Neural cell (in vitro differentiated cells): ENCODE results near the gene LAMA5. TPM values are rescaled to one million over a fixed set of nuclear protein-coding genes. Genes with fewer than 3 reads are reported as not detected.

Experiments
- H2AFZ ChIP-seq: fragments of 200-600, 300-800 bp; sonication (generic), shearing (Covaris generic); 2 replicates; pipeline ENCODE4 v1.6.0; 2014; ENCODE audit warnings: low read depth, mild to moderate bottlenecking, antibody characterized with exemption, low read length, moderate library complexity
- H3F3A ChIP-seq: fragments of 200-600 bp; shearing (Covaris generic); 2 replicates; pipeline ENCODE4 v1.6.1; 2016; ENCODE audit warnings: mild to moderate bottlenecking, moderate library complexity, mixed read lengths, antibody characterized with exemption, low read length; ENCODE audit not compliant: insufficient read depth, poor library complexity, severe bottlenecking
- H3K27ac ChIP-seq: fragments of 200-600, 300-800 bp; sonication (generic), shearing (Covaris generic); 2 replicates; pipeline ENCODE4 v1.5.1; 2014; ENCODE audit warnings: mild to moderate bottlenecking, low read length, moderate library complexity
- H3K27me3 ChIP-seq: fragments of 300-800, 200-600 bp; sonication (generic), shearing (Covaris generic); 2 replicates; pipeline ENCODE4 v1.6.0; 2014; ENCODE audit warnings: mild to moderate bottlenecking, low read depth, low read length, moderate library complexity; ENCODE audit not compliant: insufficient read depth
- H3K36me3 ChIP-seq: fragments of 300-800, 200-600 bp; sonication (generic), shearing (Covaris generic); 2 replicates; pipeline ENCODE4 v1.5.1; 2014; ENCODE audit warnings: mild to moderate bottlenecking, antibody characterized with exemption, low read length, moderate library complexity; ENCODE audit not compliant: insufficient read depth
- H3K4me2 ChIP-seq: fragments of 300-800, 200-600 bp; sonication (generic), shearing (Covaris generic); 2 replicates; pipeline ENCODE4 v1.6.0; 2014; ENCODE audit warnings: mild to moderate bottlenecking, low read length
- H3K4me3 ChIP-seq: fragments of 300-800, 200-600 bp; sonication (generic), shearing (Covaris generic); 2 replicates; pipeline ENCODE4 v1.5.1; 2014; ENCODE audit warnings: mild to moderate bottlenecking, low read length, moderate library complexity
- H3K79me2 ChIP-seq: fragments of 200-600 bp; shearing (Covaris generic); replicated peaks from 2 replicates; pipeline ENCODE4 v1.6.0; 2014; ENCODE audit warnings: mild to moderate bottlenecking, low read length, moderate library complexity; ENCODE audit not compliant: insufficient read depth
- H3K9ac ChIP-seq: fragments of 300-800, 200-600 bp; sonication (generic), shearing (Covaris generic); 2 replicates; pipeline ENCODE4 v1.6.1; 2016; ENCODE audit warnings: mild to moderate bottlenecking, low read length, mixed read lengths
- H3K9me2 ChIP-seq: fragments of 200-600 bp; shearing (Covaris generic); 2 replicates; pipeline ENCODE4 v1.6.1; 2016; ENCODE audit warnings: mild to moderate bottlenecking, low read length, mixed read lengths; ENCODE audit not compliant: insufficient read depth
- H3K9me3 ChIP-seq: fragments of 200-600, 300-800 bp; sonication (generic), shearing (Covaris generic); 2 replicates; pipeline ENCODE4 v1.6.1; 2016; ENCODE audit warnings: mild to moderate bottlenecking, mixed run types, low read length, moderate library complexity, mixed read lengths
- H4K20me1 ChIP-seq: fragments of 200-600 bp; shearing (Covaris generic); 2 replicates; pipeline ENCODE4 v1.6.1; 2016; ENCODE audit warnings: mild to moderate bottlenecking, mixed run types; ENCODE audit not compliant: insufficient read depth
- EP300 ChIP-seq: fragments of 450-650 bp; conservative IDR thresholded peaks from 2 replicates; pipeline ENCODE4 v1.6.1; 2014; ENCODE audit warnings: antibody characterized with exemption, mild to moderate bottlenecking, moderate library complexity; ENCODE audit not compliant: poor library complexity, severe bottlenecking
- EZH2 ChIP-seq: fragments of 200-600, 300-800 bp; shearing (Covaris generic), sonication (generic); IDR thresholded peaks from 2 replicates; pipeline ENCODE4 v1.6.1; 2014; ENCODE audit warnings: antibody characterized with exemption, low read length, borderline replicate concordance, mild to moderate bottlenecking; ENCODE audit not compliant: insufficient read depth, poor library complexity, severe bottlenecking
- MXI1 ChIP-seq: fragments of 450-650 bp; conservative IDR thresholded peaks from 2 replicates; pipeline ENCODE4 v1.6.1; 2014; ENCODE audit warnings: antibody characterized with exemption, mild to moderate bottlenecking; ENCODE audit not compliant: poor library complexity, severe bottlenecking
- POLR2AphosphoS5 ChIP-seq: IDR thresholded peaks from 2 replicates; pipeline ENCODE4 v1.6.1; 2012
- RAD21 ChIP-seq: fragments of 450-650 bp; conservative IDR thresholded peaks from 2 replicates; pipeline ENCODE4 v1.6.1; 2014; ENCODE audit warnings: antibody characterized with exemption, mild to moderate bottlenecking, moderate library complexity
- SMC3 ChIP-seq: fragments of 450-650 bp; conservative IDR thresholded peaks from 2 replicates; pipeline ENCODE4 v1.6.1; 2014; ENCODE audit warnings: antibody characterized with exemption, mild to moderate bottlenecking, moderate library complexity; ENCODE audit not compliant: poor library complexity
- TAF1 ChIP-seq: IDR thresholded peaks from 2 replicates; pipeline ENCODE4 v1.6.1; 2012; ENCODE audit warnings: low read depth
- polyA plus RNA-seq: library from polyadenylated mRNA; depleted of rRNA; stranded (reverse); fragments of >200 nt; gene quantifications from 2 replicates; pipeline ENCODE4 v1.2.3, GENCODE V29; 2014
- TF ChIP-seq, protein P1 (sequence below): IDR thresholded peaks from 2 replicates; pipeline ENCODE4 v1.6.1; 2012; ENCODE audit warnings: borderline replicate concordance

The LAMA5 gene
- polyA plus RNA-seq, 1 donor from 2014 or later: 27.2 TPM

DNA sequence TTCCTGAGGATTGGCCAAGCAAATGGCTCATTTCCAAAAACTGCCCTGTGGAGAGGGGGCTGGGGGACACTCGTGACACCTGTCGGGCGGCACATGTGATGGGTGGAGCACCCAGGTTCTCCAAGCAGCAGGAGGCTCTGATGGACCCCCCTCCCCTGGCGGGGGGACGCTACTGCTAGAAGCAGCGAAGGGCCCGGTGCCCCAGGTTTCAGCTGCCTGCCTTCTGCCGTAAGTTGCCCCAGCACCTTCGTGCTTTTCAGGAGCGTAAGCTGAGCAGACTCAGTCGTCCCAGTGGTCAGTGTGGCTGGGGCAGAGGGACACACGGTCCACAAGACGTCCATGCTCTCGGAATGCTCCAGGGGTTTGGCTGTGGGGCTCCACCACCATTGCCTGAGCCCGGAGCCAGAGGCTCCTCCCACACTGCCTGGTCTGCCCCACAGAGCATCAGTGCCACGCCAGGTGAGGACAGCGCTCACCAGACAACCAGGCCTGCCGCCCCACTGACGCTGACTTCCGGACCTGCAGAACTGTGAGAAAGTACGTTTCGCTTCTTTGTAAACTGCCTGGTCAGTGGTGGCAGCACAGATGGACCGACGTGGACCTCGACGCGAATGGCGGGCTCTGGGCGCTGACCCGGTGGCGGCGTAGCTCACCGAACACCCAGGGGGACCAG is 68.4 kb downstream of the LAMA5 start:
- Histone ChIP-seq H3K9me2 (no peaks in the 10 kb centered on the region), H3K36me3 (no peaks in the 10 kb centered on the region), H3K9me3 (no peaks in the 10 kb centered on the region), H3K79me2 (peaks cover 5% of the 10 kb centered on the region), H4K20me1 (no peaks in the 10 kb centered on the region), H3K4me2 (no peak overlapping the region), H3F3A (no peaks in the 10 kb centered on the region), H3K4me3 (no peak overlapping the region), H2AFZ (no peak overlapping the region), H3K9ac (no peak overlapping the region), H3K27ac (no peak overlapping the region), H3K27me3 (no peaks in the 10 kb centered on the region)
- TF ChIP-seq TAF1 (no peak), POLR2AphosphoS5 (no peak), EZH2 (no peak), EP300 (no peak), MXI1 (no peak), RAD21 (no peak), SMC3 (no peak)
- TF ChIP-seq, protein P1, sequence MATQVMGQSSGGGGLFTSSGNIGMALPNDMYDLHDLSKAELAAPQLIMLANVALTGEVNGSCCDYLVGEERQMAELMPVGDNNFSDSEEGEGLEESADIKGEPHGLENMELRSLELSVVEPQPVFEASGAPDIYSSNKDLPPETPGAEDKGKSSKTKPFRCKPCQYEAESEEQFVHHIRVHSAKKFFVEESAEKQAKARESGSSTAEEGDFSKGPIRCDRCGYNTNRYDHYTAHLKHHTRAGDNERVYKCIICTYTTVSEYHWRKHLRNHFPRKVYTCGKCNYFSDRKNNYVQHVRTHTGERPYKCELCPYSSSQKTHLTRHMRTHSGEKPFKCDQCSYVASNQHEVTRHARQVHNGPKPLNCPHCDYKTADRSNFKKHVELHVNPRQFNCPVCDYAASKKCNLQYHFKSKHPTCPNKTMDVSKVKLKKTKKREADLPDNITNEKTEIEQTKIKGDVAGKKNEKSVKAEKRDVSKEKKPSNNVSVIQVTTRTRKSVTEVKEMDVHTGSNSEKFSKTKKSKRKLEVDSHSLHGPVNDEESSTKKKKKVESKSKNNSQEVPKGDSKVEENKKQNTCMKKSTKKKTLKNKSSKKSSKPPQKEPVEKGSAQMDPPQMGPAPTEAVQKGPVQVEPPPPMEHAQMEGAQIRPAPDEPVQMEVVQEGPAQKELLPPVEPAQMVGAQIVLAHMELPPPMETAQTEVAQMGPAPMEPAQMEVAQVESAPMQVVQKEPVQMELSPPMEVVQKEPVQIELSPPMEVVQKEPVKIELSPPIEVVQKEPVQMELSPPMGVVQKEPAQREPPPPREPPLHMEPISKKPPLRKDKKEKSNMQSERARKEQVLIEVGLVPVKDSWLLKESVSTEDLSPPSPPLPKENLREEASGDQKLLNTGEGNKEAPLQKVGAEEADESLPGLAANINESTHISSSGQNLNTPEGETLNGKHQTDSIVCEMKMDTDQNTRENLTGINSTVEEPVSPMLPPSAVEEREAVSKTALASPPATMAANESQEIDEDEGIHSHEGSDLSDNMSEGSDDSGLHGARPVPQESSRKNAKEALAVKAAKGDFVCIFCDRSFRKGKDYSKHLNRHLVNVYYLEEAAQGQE: no peak

DNA sequence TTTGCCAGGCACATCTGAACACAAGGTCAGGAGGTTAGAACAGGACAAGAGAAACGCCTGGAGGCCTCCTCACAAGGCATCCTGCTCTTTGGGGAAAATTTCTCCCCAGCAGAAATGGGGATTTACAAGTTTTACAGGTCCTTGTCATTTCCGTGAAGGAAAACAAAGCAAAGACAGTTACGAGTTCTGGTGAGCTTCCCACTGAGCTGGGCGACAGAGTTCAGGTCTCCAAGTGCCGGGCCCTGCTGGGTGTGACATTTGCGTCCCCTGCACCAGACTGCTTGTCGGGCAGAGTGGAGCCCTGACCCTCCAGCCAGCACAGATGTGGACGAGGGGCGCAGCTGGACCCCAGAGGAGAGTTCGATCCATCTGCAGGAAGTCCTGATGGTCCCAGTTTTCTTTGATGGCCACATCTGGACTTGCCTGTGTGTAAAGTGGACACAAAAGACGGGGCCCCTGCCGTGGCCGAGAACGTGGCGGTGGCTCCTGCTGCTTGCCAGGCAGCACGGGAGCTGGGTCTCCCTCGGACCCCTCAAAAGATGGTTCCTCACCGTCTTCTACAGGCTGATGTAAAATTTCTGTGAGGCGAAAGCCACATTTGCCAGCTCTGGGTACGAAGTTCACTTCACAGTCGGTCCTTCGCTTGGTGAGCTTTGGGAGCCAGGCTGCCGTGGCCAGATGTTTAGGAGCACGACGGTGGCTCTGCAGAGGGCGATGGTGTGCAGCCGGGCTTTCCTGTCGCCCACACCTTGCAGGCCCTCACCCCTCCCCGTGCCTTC is 69.5 kb downstream of the LAMA5 start:
- Histone ChIP-seq H3K27me3 (no peaks in the 10 kb centered on the region), H3F3A (no peaks in the 10 kb centered on the region), H3K4me3 (no peak overlapping the region), H2AFZ (no peak overlapping the region), H3K36me3 (no peaks in the 10 kb centered on the region), H3K9me2 (no peaks in the 10 kb centered on the region), H3K27ac (no peak overlapping the region), H4K20me1 (no peaks in the 10 kb centered on the region), H3K9me3 (no peaks in the 10 kb centered on the region), H3K9ac (no peak overlapping the region), H3K79me2 (no peaks in the 10 kb centered on the region), H3K4me2 (no peak overlapping the region)
- TF ChIP-seq SMC3 (no peak), EP300 (no peak)
